A549 (cell line): ENCODE measurements around the gene DYNLRB1. TPM values are rescaled to one million over a fixed set of nuclear protein-coding genes. Genes with fewer than 3 reads are reported as not detected.

ENCODE experiments used
- ATAC-seq, 2 experiments: fragments of 200-7000 bp in 1 of 2; fragments of >200 bp in 1 of 2; cut with Nextera tagmentation in 1 of 2; cut with Tn5 transposase in 1 of 2; 3 replicates each; pipeline versions ENCODE4 v1.8.0 to v1.9.1; 2018 to 2020; ENCODE audit warnings: mild to moderate bottlenecking in 1 of 2, moderate library complexity in 1 of 2
- CTCF ChIA-PET: fragments of 300-600 bp; sonication (Branson Sonifier 250); formaldehyde crosslinking; extraction: SDS; loops from one replicate; lab custom pipeline; 2021; ENCODE audit warnings: antibody characterized with exemption, inconsistent platforms; lab: Yijun Ruan, JAX
- POLR2A ChIA-PET: fragments of 350-600 bp; formaldehyde crosslinking; extraction: SDS; loops from one replicate; lab custom pipeline; 2021; ENCODE audit warnings: antibody characterized with exemption, inconsistent platforms; lab: Yijun Ruan, JAX
- DNase-seq, 2 experiments: peaks; one replicate each; pipeline versions ENCODE4 v3.0.0 to v3.0.0-alpha.2; 2011 to 2016; ENCODE audit warnings: low read depth in 1 of 2, low spot score in 1 of 2
- FAIRE-seq: peaks from 2 replicates; lab custom pipeline; 2011; peaks lifted over from hg19 to GRCh38; lab: Jason Lieb, UNC
- H3K27ac ChIP-seq, 2 experiments: fragments of >200 bp; sonication (Bioruptor Twin); formaldehyde crosslinking; 3 replicates each; pipeline ENCODE4 v1.5.1; 2016 to 2017
- H3K4me1 ChIP-seq: fragments of >200 bp; sonication (Bioruptor Twin); formaldehyde crosslinking; 3 replicates; pipeline ENCODE4 v1.6.1; 2016
- H3K4me2 ChIP-seq: fragments of >200 bp; sonication (Bioruptor Twin); formaldehyde crosslinking; 3 replicates; pipeline ENCODE4 v1.6.1; 2016
- H3K4me3 ChIP-seq: fragments of >200 bp; sonication (Bioruptor Twin); formaldehyde crosslinking; 3 replicates; pipeline ENCODE4 v1.5.1; 2016
- H3K9me3 ChIP-seq: fragments of >200 bp; sonication (Bioruptor Twin); formaldehyde crosslinking; 3 replicates; pipeline ENCODE4 v1.6.1; 2016
- BCL3 ChIP-seq: fragments of >200 bp; sonication (Bioruptor Twin); formaldehyde crosslinking; IDR thresholded peaks from 3 replicates; pipeline ENCODE4 v1.6.1; 2016
- BHLHE40 ChIP-seq: IDR thresholded peaks from 2 replicates; pipeline ENCODE4 v1.6.1; 2012; ENCODE audit warnings: low read depth, low read length, inconsistent platforms
- CBX2 ChIP-seq: fragments of 200-600 bp; sonication (generic); IDR thresholded peaks from 2 replicates; pipeline ENCODE4 v1.6.1; 2016; ENCODE audit warnings: low read depth, mild to moderate bottlenecking, borderline replicate concordance
- CBX8 ChIP-seq: fragments of 200-600 bp; sonication (generic); IDR thresholded peaks from 2 replicates; pipeline ENCODE4 v1.6.1; 2016
- CHD2 ChIP-seq: fragments of 150-350 bp; IDR thresholded peaks from 2 replicates; pipeline ENCODE4 v1.6.1; 2014; ENCODE audit warnings: low read length; ENCODE audit not compliant: partially characterized antibody
- EHF ChIP-seq: fragments of 250-450 bp; sonication (Bioruptor Pico); IDR thresholded peaks from 2 replicates; pipeline ENCODE4 v1.5.0; 2020; ENCODE audit warnings: mild to moderate bottlenecking
- HOXB13 ChIP-seq: fragments of 250-450 bp; sonication (Bioruptor Pico); IDR thresholded peaks from 2 replicates; pipeline ENCODE4 v1.5.0; 2020; ENCODE audit warnings: low read depth, mild to moderate bottlenecking, moderate library complexity
- JUNB ChIP-seq: fragments of >200 bp; sonication (Bioruptor Twin); formaldehyde crosslinking; IDR thresholded peaks from 2 replicates; pipeline ENCODE4 v1.6.1; 2016
- KDM1A ChIP-seq: fragments of 200-600 bp; sonication (generic); IDR thresholded peaks from 2 replicates; pipeline ENCODE4 v1.6.1; 2016; ENCODE audit warnings: low read depth, mild to moderate bottlenecking
- MAX ChIP-seq: IDR thresholded peaks from 2 replicates; pipeline ENCODE4 v1.6.1; 2012
- NPAS2 ChIP-seq: fragments of 250-450 bp; sonication (Bioruptor Pico); IDR thresholded peaks from 2 replicates; pipeline ENCODE4 v1.8.0; 2022; ENCODE audit warnings: mild to moderate bottlenecking, moderate library complexity, borderline replicate concordance
- NR3C1 ChIP-seq: fragments of >200 bp; sonication (Bioruptor Twin); formaldehyde crosslinking; IDR thresholded peaks from 3 replicates; pipeline ENCODE4 v1.6.1; 2017
- PBX3 ChIP-seq: IDR thresholded peaks from 2 replicates; pipeline ENCODE4 v1.6.1; 2012
- PHF8 ChIP-seq: fragments of 200-600 bp; sonication (generic); IDR thresholded peaks from 2 replicates; pipeline ENCODE4 v1.6.1; 2016; ENCODE audit warnings: low read depth, mild to moderate bottlenecking, antibody characterized with exemption, moderate library complexity, borderline replicate concordance
- REST ChIP-seq: fragments of 200-600 bp; sonication (generic); IDR thresholded peaks from 2 replicates; pipeline ENCODE4 v1.6.1; 2016; ENCODE audit warnings: antibody characterized with exemption, mild to moderate bottlenecking, moderate library complexity
- RNF2 ChIP-seq: fragments of 200-600 bp; sonication (generic); IDR thresholded peaks from 2 replicates; pipeline ENCODE4 v1.6.1; 2016; ENCODE audit warnings: low read depth, mild to moderate bottlenecking, antibody characterized with exemption, moderate library complexity, borderline replicate concordance
- TFCP2L1 ChIP-seq: fragments of 250-450 bp; sonication (Bioruptor Pico); IDR thresholded peaks from 2 replicates; pipeline ENCODE4 v1.5.0; 2021; ENCODE audit warnings: mild to moderate bottlenecking
- TP53 ChIP-seq: fragments of 250-450 bp; sonication (Bioruptor Pico); IDR thresholded peaks from 2 replicates; pipeline ENCODE4 v1.5.0; 2021; ENCODE audit warnings: mild to moderate bottlenecking, moderate library complexity
- ZSCAN20 ChIP-seq: fragments of 250-450 bp; sonication (Bioruptor Pico); IDR thresholded peaks from 2 replicates; pipeline ENCODE4 v1.8.0; 2022; ENCODE audit warnings: mild to moderate bottlenecking, moderate library complexity
- WGBS: methylation state at CpG from one replicate; pipeline ENCODE4 v1.1.6; 2017; ENCODE audit errors: missing lambda C conversion rate; 5-methylcytosine and 5-hydroxymethylcytosine counted together
- polyA plus RNA-seq, 4 experiments: library from polyadenylated mRNA; depleted of rRNA in 3 of 4; stranded (reverse); fragments of >200 nt; fragmentation: RNase III in 1 of 4; extraction: RNeasy Plus Mini Kit Qiagen cat#74134 plus additional on column Dnase treatment in 1 of 4; gene quantifications; 2 replicates in 3 of 4; 3 replicates in 1 of 4; pipeline ENCODE4 v1.2.3, GENCODE V29; 2011 to 2017
- TF ChIP-seq, protein P1 (sequence below): fragments of 450-650 bp; IDR thresholded peaks from 2 replicates; pipeline ENCODE4 v1.6.1; 2014; ENCODE audit warnings: antibody characterized with exemption
- TF ChIP-seq, protein P2 (sequence below): IDR thresholded peaks from 2 replicates; pipeline ENCODE4 v1.6.1; 2012; ENCODE audit warnings: low read depth, borderline replicate concordance

The DYNLRB1 gene
- polyA plus RNA-seq, 2 of the 4 experiments (the other 2 are of a cell fraction) = 148 to 211 TPM

DNA sequence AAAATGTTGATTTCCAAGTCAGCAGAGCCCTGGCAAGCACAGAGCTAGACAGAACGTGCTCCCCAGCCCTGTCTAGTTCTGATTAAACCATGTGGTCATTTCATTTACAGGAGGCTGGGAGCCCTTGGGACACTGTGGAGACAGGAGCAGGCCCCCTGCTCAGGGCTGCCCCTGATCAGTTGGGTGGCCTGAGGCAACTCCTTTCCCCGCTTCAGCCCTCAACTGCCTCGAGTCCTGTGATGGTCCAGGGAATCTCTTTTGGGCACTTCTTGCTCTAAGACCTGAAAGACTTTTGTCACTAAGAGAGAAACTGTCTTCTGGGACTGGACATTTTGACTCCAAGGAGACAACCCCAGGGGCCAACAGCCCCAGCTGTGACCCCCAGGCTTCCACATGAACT is 13.5 kb downstream of the DYNLRB1 start:
- H3K4me3 ChIP-seq = no peak overlapping the region
- POLR2A ChIA-PET = no interaction called here

GRCh38 chr20:34530342-34530741 is 14.1 kb downstream of the DYNLRB1 start:
- H3K27ac ChIP-seq = no peak overlapping the region
- peaks cover 26% of the 10 kb centered on the region for H3K4me1 ChIP-seq
- H3K9me3 ChIP-seq = no peaks in the 10 kb centered on the region
- POLR2A ChIA-PET = no interaction called here
- TF ChIP-seq, protein P1, sequence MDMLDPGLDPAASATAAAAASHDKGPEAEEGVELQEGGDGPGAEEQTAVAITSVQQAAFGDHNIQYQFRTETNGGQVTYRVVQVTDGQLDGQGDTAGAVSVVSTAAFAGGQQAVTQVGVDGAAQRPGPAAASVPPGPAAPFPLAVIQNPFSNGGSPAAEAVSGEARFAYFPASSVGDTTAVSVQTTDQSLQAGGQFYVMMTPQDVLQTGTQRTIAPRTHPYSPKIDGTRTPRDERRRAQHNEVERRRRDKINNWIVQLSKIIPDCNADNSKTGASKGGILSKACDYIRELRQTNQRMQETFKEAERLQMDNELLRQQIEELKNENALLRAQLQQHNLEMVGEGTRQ = no peak
- TF ChIP-seq NPAS2 (CRISPR knock-in tag) (no peak), BCL3 (no peak), RNF2 (no peak), EHF (CRISPR knock-in tag) (no peak), TFCP2L1 (no peak), CBX2 (no peak)
- TF ChIP-seq, protein P2, sequence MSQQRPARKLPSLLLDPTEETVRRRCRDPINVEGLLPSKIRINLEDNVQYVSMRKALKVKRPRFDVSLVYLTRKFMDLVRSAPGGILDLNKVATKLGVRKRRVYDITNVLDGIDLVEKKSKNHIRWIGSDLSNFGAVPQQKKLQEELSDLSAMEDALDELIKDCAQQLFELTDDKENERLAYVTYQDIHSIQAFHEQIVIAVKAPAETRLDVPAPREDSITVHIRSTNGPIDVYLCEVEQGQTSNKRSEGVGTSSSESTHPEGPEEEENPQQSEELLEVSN = no peak
- no peak overlapping the region for H3K4me2 ChIP-seq
- FAIRE-seq (no peak), ATAC-seq (no peak), DNase-seq (no peak)
- no peak overlapping the region for H3K4me3 ChIP-seq
- WGBS = 78% methylated on average over 5 of the region's 5 CpGs
- CTCF ChIA-PET = interaction anchor here (0.8 to 3.6 kb wide), 4 partner anchors 9 to 239 kb away, joined by 3 to 35 read pairs (median 13); no protein-coding TSS in a partner anchor

More for the DNA sequence above, 13.5 kb downstream of the DYNLRB1 start:
- CTCF ChIA-PET = interaction anchor here (0.8 to 3.6 kb wide), 4 partner anchors 9 to 240 kb away, joined by 3 to 35 read pairs (median 4); no protein-coding TSS in a partner anchor
- peaks cover 32% of the 10 kb centered on the region for H3K4me1 ChIP-seq
- FAIRE-seq (no peak), ATAC-seq (no peak), DNase-seq (no peak)
- TF ChIP-seq CHD2 = no peak
- TF ChIP-seq PHF8 = no peak
- TF ChIP-seq TFCP2L1 = no peak
- TF ChIP-seq CBX8 = no peak
- no peak for TF ChIP-seq REST
- TF ChIP-seq JUNB = no peak
- no peak for TF ChIP-seq PBX3
- no peak for TF ChIP-seq NR3C1
- no peak for TF ChIP-seq TP53 (CRISPR knock-in tag)
- TF ChIP-seq MAX = no peak
- TF ChIP-seq, protein P1 = no peak
- no peak for TF ChIP-seq HOXB13 (CRISPR knock-in tag)
- no peak for TF ChIP-seq BCL3
- no peak for TF ChIP-seq ZSCAN20 (CRISPR knock-in tag)
- TF ChIP-seq KDM1A = no peak
- TF ChIP-seq RNF2 = no peak
- TF ChIP-seq EHF (CRISPR knock-in tag) = no peak
- no peak for TF ChIP-seq BHLHE40
- no peak overlapping the region for H3K27ac ChIP-seq
- no peak overlapping the region for H3K4me2 ChIP-seq
- no peaks in the 10 kb centered on the region for H3K9me3 ChIP-seq
- 85% methylated on average over 3 of the region's 3 CpGs for WGBS
